Esophagus (tissue), 2 donors: ENCODE measurements around the gene ACE. TPM values are rescaled to one million over a fixed set of nuclear protein-coding genes. Genes with fewer than 3 reads are reported as not detected.
A peak's percentile ranks its signal among the peaks of the same experiment; 100 is the strongest.
"Not testable (repeated sequence)": the region's sequence is repeated elsewhere in the genome, so short reads cannot be mapped to it uniquely, and the experiment has no call there.

Experiments used
- H3K27ac ChIP-seq, 2 donors: one replicate each; pipeline ENCODE4 v1.5.1; 2013; ENCODE audit warnings: low read depth in 2 of 2, mild to moderate bottlenecking in 2 of 2, inconsistent platforms in 1 of 2, low read length in 1 of 2, moderate library complexity in 1 of 2
- H3K27me3 ChIP-seq, 2 donors: one replicate each; pipeline ENCODE4 v1.6.1; 2013; ENCODE audit warnings: low read length in 2 of 2, control low read depth in 1 of 2, mild to moderate bottlenecking in 1 of 2; ENCODE audit not compliant: insufficient read depth in 2 of 2, control insufficient read depth in 1 of 2
- H3K36me3 ChIP-seq, 2 donors: one replicate each; pipeline ENCODE4 v1.6.1; 2013; ENCODE audit warnings: low read length in 1 of 2; ENCODE audit not compliant: control insufficient read depth in 2 of 2, insufficient read depth in 2 of 2
- H3K4me1 ChIP-seq, 2 donors: one replicate each; pipeline ENCODE4 v1.6.1; 2013; ENCODE audit warnings: low read length in 1 of 2; ENCODE audit not compliant: control insufficient read depth in 2 of 2, insufficient read depth in 2 of 2
- H3K4me3 ChIP-seq, 2 donors: one replicate each; pipeline ENCODE4 v1.5.1; 2013; ENCODE audit warnings: low read length in 2 of 2, mild to moderate bottlenecking in 2 of 2, low read depth in 1 of 2, moderate library complexity in 1 of 2
- H3K9me3 ChIP-seq, 2 donors: one replicate each; pipeline ENCODE4 v1.6.1; 2013; ENCODE audit warnings: mild to moderate bottlenecking in 2 of 2, low read depth in 1 of 2, low read length in 1 of 2, moderate library complexity in 1 of 2; ENCODE audit not compliant: control insufficient read depth in 2 of 2, insufficient read depth in 1 of 2
- WGBS, 2 donors: extraction: QIAGEN DNeasy Blood & Tissue Kit; methylation state at CpG; one replicate each; pipeline ENCODE4 v1.1.7; 2013; 5-methylcytosine and 5-hydroxymethylcytosine counted together
- polyA plus RNA-seq, 2 donors: library from polyadenylated mRNA; stranded (reverse); fragments of 200-250 nt; gene quantifications; one replicate each; pipeline ENCODE4 v1.2.3, GENCODE V29; 2013
- donor health status: healthy with polysubstance abuse.
- donor health status: Bipolar disorder and iron deficiency.

The ACE gene
- polyA plus RNA-seq, 2 donors: 1.2 to 1.9 TPM

DNA sequence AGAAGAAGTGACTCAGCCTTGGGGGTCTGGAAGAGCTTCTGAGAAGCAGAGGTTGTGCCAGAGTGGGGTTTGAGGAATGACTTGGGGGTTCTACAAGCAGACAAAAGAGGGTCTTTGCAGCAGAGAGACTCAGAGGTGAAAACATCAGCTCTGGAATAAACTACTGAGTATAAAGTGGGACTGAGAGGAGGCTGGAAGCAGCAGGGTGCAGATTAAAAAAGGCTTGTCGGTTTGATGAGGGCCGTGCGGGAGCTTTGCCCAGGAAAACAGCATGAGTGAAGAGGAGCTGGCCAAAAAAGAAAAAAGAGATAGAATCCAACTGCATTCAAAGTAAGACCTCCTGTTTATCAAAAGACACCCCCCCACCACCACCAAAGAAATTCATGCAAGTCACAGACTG is 13.1 kb upstream of the ACE start:
- Histone ChIP-seq H3K9me3 (no peaks in the 10 kb centered on the region), H3K4me1 (no peaks in the 10 kb centered on the region), H3K36me3 (no peaks in the 10 kb centered on the region), H3K4me3 (no peak overlapping the region), H3K27me3 (no peaks in the 10 kb centered on the region), H3K27ac (no peak overlapping the region)
- 47 to 57% methylated on average over 3 of the region's 3 CpGs for WGBS, 2 donors

DNA sequence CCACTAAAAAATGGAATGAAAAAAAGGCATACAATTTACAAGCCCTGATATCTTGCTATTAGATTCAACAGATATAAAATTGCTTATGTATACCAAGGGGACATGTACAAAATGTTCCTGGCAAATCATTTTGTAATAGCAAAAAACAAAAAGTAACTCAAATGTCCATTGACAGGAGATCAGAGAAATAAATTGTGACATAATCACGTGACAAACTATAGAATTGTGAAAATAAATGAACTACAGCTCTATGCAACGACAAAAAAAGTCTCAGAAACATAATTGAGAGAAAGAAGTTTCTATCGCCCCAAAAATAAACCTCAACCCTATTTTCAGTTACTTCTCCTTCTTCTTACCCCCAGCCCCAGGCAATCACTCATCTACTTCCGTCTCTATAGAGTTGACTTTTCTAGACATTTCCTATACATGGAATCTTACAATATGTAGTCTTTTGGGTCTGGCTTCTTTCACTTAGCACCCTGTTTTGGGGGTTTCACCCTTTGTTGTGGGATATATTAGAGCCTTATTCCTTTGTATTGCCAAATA is 12.1 kb upstream of the ACE start:
- no peaks in the 10 kb centered on the region for H3K27me3 ChIP-seq
- H3K4me1 ChIP-seq: no peaks in the 10 kb centered on the region
- 82 to 85% methylated on average over 4 of the region's 4 CpGs for WGBS, 2 donors
- H3K36me3 ChIP-seq: no peaks in the 10 kb centered on the region
- no peaks in the 10 kb centered on the region for H3K9me3 ChIP-seq
- H3K27ac ChIP-seq: no peak overlapping the region
- no peak overlapping the region for H3K4me3 ChIP-seq

DNA sequence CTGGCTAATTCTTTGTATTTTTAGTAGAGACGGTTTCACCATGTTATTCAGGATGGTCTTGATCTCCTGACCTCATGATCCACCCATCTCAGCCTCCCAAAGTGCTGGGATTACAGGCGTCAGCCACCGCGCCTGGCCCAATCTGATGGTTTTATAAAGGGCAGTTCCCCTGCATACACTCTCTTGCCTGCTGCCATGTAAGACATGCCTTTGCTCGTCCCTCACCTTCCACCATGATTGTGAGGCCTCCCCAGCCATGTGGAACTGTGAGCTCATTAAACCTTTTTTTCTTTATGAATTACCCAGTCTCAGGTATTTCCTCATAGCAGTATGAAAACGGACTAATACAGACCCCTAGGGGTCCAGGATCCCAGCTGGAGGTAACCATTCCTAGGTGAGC is 8.8 kb upstream of the ACE start:
- not testable (repeated sequence) for H3K4me3 ChIP-seq, H3K36me3 ChIP-seq, H3K27me3 ChIP-seq, H3K9me3 ChIP-seq, H3K27ac ChIP-seq, H3K4me1 ChIP-seq
- WGBS, 2 donors: 87 to 89% methylated on average over 6 of the region's 6 CpGs

DNA sequence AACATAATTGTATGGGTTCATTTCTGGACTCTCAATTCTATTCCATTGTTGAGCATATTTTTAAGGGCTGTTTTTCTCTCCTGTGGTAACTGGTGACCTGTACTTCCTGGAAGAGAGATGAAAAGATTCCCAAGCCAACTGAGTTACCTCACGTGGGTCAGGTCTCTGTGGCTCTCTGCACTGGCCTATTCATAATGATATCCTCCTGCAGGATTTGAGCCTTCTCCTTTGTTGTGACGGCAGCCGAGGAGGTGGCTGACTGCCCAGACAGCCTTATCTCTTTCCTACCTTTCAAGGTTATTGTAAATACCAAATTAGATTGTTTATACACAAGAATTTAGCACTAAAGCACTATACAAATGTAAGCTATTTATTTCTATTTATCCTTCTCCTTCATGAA is 2.7 kb upstream of the ACE start:
- H3K4me1 ChIP-seq: peaks cover 7 to 14% of the 10 kb centered on the region in 2 donors
- H3K27ac ChIP-seq: no peak overlapping the region
- H3K4me3 ChIP-seq: no peak overlapping the region
- H3K27me3 ChIP-seq: no peaks in the 10 kb centered on the region
- no peaks in the 10 kb centered on the region for H3K9me3 ChIP-seq
- no peaks in the 10 kb centered on the region for H3K36me3 ChIP-seq
- WGBS, 2 donors: 12 to 22% methylated on average over 3 of the region's 3 CpGs

DNA sequence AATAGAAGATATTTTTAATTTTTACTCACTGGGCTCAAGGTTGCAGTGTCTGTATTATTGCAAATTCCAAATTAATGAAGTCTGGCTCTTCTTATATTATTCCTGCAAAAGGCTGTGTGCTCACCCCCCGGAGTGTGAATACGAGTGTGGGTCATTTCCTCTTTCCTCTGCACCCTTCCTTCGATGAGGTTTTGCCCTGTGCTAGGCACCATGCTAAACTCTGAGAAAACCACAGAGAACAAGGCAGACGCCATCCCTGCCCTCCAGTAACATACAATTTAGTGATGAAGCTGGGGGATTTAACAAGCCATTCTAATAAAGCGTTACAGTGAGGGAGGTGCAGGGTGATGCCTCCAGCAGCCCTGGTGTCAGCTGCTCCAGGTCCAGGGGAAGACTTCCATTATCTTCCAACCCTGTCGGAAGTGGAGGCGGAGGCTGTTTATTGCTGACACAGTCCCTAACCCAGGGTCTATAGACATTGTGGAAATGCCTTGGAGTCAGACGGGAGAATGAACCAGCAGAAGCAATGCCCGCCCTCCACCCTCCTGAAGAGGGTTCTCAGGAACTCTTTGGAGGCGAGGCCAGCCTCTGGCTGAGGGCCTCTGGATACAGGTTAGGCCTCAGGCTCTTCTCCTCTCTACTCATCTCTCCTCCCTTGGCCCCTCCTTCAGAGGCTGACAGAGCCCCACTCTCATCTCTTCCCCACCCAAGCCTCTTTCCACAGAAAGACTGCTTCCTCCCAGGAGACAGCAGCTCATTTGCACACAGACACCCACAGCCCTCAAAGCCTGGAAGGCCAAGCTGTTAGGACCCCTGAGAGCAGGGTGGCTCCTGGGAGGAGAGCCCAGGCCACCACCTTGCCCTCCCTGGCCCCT is 2.0 kb upstream of the ACE start:
- no peaks in the 10 kb centered on the region for H3K9me3 ChIP-seq
- WGBS, 2 donors: 63 to 78% methylated on average over 10 of the region's 10 CpGs
- no peak overlapping the region for H3K4me3 ChIP-seq
- H3K27ac ChIP-seq: no peak overlapping the region
- H3K27me3 ChIP-seq: no peaks in the 10 kb centered on the region
- no peaks in the 10 kb centered on the region for H3K36me3 ChIP-seq
- H3K4me1 ChIP-seq: peaks cover 7 to 15% of the 10 kb centered on the region in 2 donors

DNA sequence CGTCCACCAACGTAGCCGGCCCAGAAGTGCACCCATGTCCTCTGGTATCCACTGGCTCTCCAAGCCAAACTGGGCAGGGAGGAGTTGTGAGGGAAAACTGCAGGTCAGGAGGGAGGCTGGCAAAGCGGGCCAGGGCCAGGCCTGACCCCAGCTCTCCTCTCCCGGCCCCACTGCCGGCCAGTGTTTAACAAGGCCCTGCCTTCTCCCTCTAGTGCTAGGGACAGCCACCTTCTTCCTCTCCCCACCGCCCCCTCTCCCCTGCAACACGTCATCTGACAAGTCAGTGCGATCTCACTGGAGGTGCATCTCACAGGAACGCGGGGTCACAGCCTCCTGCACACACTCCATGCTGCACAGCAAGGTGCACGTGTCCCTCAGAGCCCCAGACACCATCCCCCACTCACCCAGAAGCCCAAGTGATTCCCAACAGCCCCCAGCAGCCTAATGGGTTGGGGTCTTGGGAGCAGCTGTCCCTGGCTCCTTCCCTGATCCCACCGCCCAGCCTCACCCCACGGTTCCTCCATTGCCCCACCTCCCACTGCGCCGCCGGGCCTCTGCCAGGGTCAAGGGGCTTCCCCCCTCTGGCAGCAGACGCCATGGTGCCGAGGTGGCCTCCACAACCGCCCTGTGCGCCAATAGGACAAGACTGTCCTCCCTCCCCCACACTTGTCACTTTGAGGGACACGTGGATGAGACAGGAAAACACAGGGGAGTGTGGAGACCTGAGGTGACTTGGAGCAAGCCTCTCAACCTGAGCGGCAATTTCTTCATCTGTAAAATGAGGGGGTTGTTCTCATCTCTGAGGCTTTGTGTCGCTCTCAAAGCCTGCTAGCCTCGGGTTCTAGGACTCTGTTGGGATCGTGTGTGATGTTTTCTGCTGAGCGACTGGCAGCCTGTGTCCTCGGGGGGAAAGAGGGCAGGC is 1.1 kb upstream of the ACE start:
- peaks cover 7 to 15% of the 10 kb centered on the region in 2 donors for H3K4me1 ChIP-seq
- no peaks in the 10 kb centered on the region for H3K9me3 ChIP-seq
- no peaks in the 10 kb centered on the region for H3K36me3 ChIP-seq
- H3K4me3 ChIP-seq: no peak overlapping the region
- no peak overlapping the region for H3K27ac ChIP-seq
- 67 to 69% methylated on average over 25 to 28 of the region's 28 CpGs for WGBS, 2 donors
- H3K27me3 ChIP-seq: no peaks in the 10 kb centered on the region

DNA sequence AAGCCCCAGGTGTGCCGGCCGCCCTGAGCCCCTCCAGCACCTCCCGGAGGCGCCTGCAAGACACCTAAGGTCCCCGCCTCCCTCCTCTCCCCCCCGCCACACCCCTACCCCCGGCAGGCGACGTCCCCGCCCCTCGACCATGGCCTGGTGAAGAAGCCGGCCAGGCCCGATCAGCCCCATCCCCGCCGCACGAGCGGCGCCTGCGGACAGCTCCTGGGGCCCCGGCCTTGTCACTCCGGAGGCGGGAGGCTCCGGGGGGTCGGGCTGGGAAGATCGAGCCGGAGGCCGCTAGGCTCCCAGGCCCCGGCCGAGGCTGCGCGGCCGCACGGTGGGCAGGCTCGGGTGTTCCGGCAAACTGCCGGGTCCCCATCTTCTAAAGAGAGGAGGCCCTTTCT is 405 bp upstream of the ACE start:
- Histone ChIP-seq H3K36me3 (no peaks in the 10 kb centered on the region), H3K4me1 (peaks cover 7 to 15% of the 10 kb centered on the region in 2 donors), H3K27ac (no peak overlapping the region), H3K9me3 (no peaks in the 10 kb centered on the region), H3K27me3 (no peaks in the 10 kb centered on the region), H3K4me3 (peak overlapping the region; percentile 33 to 44)
- WGBS, 2 donors: 2 to 7% methylated on average over 33 to 36 of the region's 36 CpGs

DNA sequence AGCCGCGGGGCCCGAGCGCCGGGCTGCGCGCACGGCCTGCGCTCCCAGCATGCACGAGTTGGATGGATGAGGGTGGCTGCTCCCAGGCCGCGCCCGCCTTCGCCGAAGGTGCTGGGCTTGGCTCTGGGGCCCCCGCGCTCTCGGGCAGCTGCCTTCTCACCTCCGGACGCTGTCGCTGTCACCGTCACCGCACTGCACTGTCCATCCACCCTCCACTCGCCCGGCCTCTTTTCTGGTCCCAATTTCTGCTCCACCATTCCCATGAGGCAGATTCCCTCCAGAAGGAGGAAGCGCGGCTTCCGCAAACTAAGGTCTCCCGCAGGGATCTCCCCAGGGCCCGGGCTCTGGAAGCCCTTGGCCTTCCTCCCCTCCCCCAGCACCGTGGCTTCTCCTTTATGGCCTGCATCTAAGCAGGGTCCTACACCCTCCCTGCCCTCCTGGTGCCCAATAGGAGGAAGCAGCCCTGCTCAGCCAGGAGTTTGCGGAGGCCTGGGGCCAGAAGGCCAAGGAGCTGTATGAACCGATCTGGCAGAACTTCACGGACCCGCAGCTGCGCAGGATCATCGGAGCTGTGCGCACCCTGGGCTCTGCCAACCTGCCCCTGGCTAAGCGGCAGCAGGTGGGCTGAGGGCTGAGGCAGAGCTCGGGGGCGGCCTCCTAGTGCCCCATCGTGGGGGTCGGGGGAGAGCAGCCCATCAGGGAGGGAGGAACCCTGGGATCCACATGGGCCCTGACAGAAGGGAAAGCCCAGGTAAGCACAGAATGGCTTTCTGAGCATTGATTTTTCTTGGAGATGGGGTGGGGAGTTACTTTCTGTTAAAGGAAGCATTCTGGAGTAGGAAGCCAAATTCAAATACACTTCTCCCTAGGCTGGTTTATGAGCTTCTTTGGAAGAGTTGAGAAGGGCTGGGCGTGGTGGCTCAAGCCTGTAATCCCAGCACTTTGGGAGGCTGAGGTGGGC is 899 bp downstream of the ACE start:
- Histone ChIP-seq H3K36me3 (no peaks in the 10 kb centered on the region), H3K27ac (no peak overlapping the region), H3K9me3 (no peaks in the 10 kb centered on the region), H3K4me3 (peak overlapping the region; percentile 7 to 44), H3K27me3 (no peaks in the 10 kb centered on the region), H3K4me1 (peaks cover 7 to 15% of the 10 kb centered on the region in 2 donors)
- WGBS, 2 donors: 11 to 17% methylated on average over 34 to 44 of the region's 44 CpGs
